Lower leg skin (tissue), 4 donors: ENCODE measurements around the gene TOMM20. TPM values are rescaled to one million over a fixed set of nuclear protein-coding genes. Genes with fewer than 3 reads are reported as not detected.
"Not testable (repeated sequence)": the region's sequence is repeated elsewhere in the genome, so short reads cannot be mapped to it uniquely, and the experiment has no call there.

Experiments used
- DNase-seq, 2 donors: peaks; one replicate each; pipeline ENCODE4 v3.0.0-alpha.2; 2019; ENCODE audit warnings: low spot score in 2 of 2
- H3K4me3 ChIP-seq: fragments of 200-600 bp; sonication (generic); 2 replicates; pipeline ENCODE4 v1.5.1; 2017; ENCODE audit warnings: mild to moderate bottlenecking, low read depth; ENCODE audit not compliant: poor library complexity, severe bottlenecking
- CTCF ChIP-seq, 3 donors: fragments of 450-650 bp; IDR thresholded peaks; one replicate each; pipeline ENCODE4 v1.5.1; 2016; ENCODE audit warnings: antibody characterized with exemption in 3 of 3, mild to moderate bottlenecking in 3 of 3, moderate library complexity in 2 of 3
- POLR2A ChIP-seq, 2 donors: fragments of 450-650 bp; IDR thresholded peaks; one replicate each; pipeline ENCODE4 v1.6.1; 2016 to 2017; ENCODE audit warnings: antibody characterized with exemption in 2 of 2, mild to moderate bottlenecking in 1 of 2, moderate library complexity in 1 of 2
- WGBS, 2 donors: methylation state at CpG; one replicate each; pipeline ENCODE4 v1.1.5; 2018; 5-methylcytosine and 5-hydroxymethylcytosine counted together
- intact Hi-C: fragments of 100-400 bp; cut with DNase I; formaldehyde crosslinking; loops from one replicate; pipeline ENCODE4 v1.15.0; 2023; ENCODE audit warnings: low total_unique reads
- total RNA-seq, 4 donors: library from RNA; depleted of rRNA; stranded (reverse); fragments of >200 nt; gene quantifications; one replicate each; pipeline ENCODE4 v1.1.0, GENCODE V29; 2016

TOMM20 gene
- total RNA-seq, 4 donors from 2014 or later = 69.4 to 121 (median 112) TPM

DNA sequence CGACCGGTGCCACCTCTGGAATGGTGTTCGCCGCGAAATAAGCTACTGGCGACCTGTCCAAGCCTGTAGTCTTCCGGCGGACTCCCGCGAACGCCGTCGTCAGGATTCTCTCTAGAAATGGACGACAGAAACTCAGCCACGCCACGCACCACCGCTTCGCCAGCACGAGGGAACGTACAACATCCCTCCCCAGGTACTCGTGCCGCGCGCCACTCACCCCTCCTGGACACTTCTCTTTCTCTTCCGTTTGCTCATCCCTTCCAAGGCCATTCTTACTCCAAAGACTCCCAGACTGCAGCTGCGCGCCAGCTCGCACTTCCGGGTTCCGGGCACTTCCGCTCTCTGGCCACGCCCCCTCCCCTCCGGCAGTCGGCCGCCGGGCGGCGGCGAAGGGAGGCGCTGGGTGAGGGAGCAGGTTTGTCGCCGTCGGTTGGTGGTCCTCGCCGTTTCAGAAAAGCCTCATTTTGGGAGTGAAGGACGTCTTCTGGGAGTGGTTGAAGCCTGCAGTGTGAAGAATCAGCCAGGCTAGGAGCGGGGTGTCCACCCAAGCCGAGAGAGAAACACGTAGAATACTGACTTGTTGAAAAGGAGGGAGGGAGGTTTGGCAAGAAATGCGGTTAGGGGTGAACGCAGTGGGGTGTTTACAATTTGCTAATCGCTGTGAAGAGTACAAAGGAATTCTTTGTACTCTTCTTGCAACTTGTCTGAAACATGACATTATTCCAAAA, 32.5 kb upstream of the TOMM20 start, which contains the start of gene RBM34:
Gene RBM34, minus strand, starts transcription at position 294 of the 728 bp plus-strand sequence. Its CDS starts 24 bp downstream, at position 270.
- peak; percentile 90 to 98 for DNase-seq
- TF ChIP-seq CTCF (IDR thresholded peaks at IDR 0.05) (no peak), POLR2A (IDR thresholded peaks at IDR 0.05) (peak in 1 of 2 donors; percentile 92)
- WGBS, 2 donors = 0% methylated on average over 46 to 51 of the region's 52 CpGs
- intact Hi-C loops = no loop called here
- peak within 1 kb of the TSS; percentile 73 for H3K4me3 ChIP-seq

- WGBS, 2 donors = 6% methylated on average over 14 of the region's 14 CpGs
- TF ChIP-seq POLR2A (IDR thresholded peaks at IDR 0.05) = no peak
- TF ChIP-seq CTCF (IDR thresholded peaks at IDR 0.05) = no peak
- DNase-seq = no peak
- intact Hi-C loops = no loop called here
- peak overlapping the region; percentile 73 for H3K4me3 ChIP-seq
Observed at GRCh38 chr1:235160383-235160956, 31.8 kb upstream of the TOMM20 start.

DNA sequence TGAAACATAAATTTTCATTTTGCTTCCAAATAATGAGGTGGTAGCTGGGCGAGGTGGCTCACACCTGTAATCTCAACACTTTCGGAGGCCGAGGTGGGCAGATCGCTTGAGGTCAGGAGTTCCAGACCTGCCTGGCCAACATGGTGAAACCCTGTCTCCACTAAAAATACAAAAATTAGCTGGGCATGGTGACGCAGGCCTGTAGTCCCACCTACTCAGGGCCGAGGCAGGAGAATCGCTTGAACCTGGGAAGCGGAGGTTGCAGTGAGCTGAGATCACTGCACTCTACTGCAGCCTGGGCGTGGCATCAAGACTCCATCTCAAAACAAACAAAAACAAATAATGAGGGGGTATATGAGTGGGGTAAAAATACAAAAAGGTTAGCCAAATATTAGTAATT, 31.3 kb upstream of the TOMM20 start:
- DNase-seq, intact Hi-C loops, H3K4me3 ChIP-seq: not testable (repeated sequence)
- 86 to 88% methylated on average over 9 of the region's 9 CpGs for WGBS, 2 donors

DNA sequence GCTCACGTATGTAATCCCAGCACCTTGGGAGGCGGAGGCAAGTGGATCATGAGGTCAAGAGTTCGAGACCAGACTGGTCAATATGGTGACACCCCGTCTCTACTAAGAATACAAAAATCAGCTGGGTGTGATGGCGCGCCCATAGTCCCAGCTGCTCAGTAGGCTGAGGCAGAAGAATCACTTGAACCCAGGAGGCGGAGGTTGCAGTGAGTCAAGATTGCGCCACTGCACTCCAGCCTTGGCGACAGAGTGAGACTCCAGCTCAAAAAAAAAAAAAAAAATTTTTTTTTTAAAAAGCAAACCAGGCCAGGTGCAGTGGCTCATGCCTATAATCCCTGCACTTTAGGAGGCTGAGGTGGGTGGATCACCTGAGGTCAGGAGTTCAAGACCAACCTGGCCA, 30.6 kb upstream of the TOMM20 start:
- 93 to 94% methylated on average over 9 of the region's 9 CpGs for WGBS, 2 donors
- intact Hi-C loops, DNase-seq, H3K4me3 ChIP-seq: not testable (repeated sequence)

GRCh38 chr1:235158680-235159079, 30.0 kb upstream of the TOMM20 start:
- no peak for DNase-seq
- TF ChIP-seq CTCF (IDR thresholded peaks at IDR 0.05) = no peak
- no peak for TF ChIP-seq POLR2A (IDR thresholded peaks at IDR 0.05)
- 95 to 97% methylated on average over 6 of the region's 6 CpGs for WGBS, 2 donors
- no peak overlapping the region for H3K4me3 ChIP-seq
- intact Hi-C loops = no loop called here

GRCh38 chr1:235157150-235157549, 28.5 kb upstream of the TOMM20 start:
- intact Hi-C loops = no loop called here
- WGBS, 2 donors = 94 to 98% methylated on average over 4 of the region's 4 CpGs
- TF ChIP-seq CTCF (IDR thresholded peaks at IDR 0.05) = no peak
- TF ChIP-seq POLR2A (IDR thresholded peaks at IDR 0.05) = no peak
- H3K4me3 ChIP-seq = no peak overlapping the region
- no peak for DNase-seq
